ENCODE measurements around the gene SLC22A7. TPM values are rescaled to one million over a fixed set of nuclear protein-coding genes. Genes with fewer than 3 reads are reported as not detected.

Gene SLC22A7
- total and polyA plus RNA-seq, 2 experiments from 2014 or later = 0.31 TPM; not detected in 1

DNA sequence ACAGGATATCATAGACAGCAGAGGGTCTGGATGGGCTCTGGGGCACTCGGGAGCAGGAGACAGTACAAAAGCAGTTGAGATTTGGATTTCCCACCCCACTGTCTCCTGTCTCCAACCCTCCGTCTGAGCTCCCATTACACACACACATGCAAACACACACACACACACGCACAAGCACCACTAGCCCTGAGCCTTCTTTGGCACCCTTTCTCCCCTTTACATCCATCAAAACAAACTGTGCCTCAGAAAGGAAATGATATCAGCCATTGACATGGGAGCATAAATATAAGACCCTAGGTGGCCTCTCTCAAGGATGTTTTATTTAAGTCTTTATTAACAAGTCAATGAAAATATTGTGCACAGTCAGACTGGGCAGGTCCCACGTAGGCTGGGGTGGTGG, 37.3 kb upstream of the SLC22A7 start:
- Histone ChIP-seq H3K4me2 (no peak overlapping the region), H3K79me2 (replicated peaks; ENCODE audit: insufficient read depth) (no peaks in the 10 kb centered on the region), H2AFZ (no peak overlapping the region), H3K27me3 (ENCODE audit: insufficient read depth) (no peaks in the 10 kb centered on the region), H3K36me3 (ENCODE audit: insufficient read depth) (no peaks in the 10 kb centered on the region), H3K27ac (ENCODE audit: low read depth) (no peak overlapping the region), H3K9me2 (ENCODE audit: insufficient read depth) (no peaks in the 10 kb centered on the region), H3F3A (replicated peaks; ENCODE audit: low read depth) (no peaks in the 10 kb centered on the region), H3K4me1 (ENCODE audit: insufficient read depth) (no peaks in the 10 kb centered on the region), H3K4me3 (no peak overlapping the region), H4K20me1 (replicated peaks; ENCODE audit: insufficient read depth) (no peaks in the 10 kb centered on the region)
- Mint-ChIP-seq H3K27ac (no peak overlapping the region), H3K36me3 (ENCODE audit: low read depth) (no peaks in the 10 kb centered on the region), H3K9me3 (no peaks in the 10 kb centered on the region; the same call in 2 of the 3 replicates), H3K4me3 (no peak overlapping the region), H3K27me3 (ENCODE audit: insufficient read depth, low read depth, poor library complexity) (peaks cover 13% of the 10 kb centered on the region), H3K4me1 (peaks cover 7% of the 10 kb centered on the region; the same call in 2 of the 3 replicates)
- DNase-seq (ENCODE audit: low spot score) (no peak), ATAC-seq (no peak)
- no peak for TF ChIP-seq EZH2 (IDR thresholded peaks at IDR 0.05; ENCODE audit: low read depth, unreplicated experiment)
- TF ChIP-seq, protein P1, sequence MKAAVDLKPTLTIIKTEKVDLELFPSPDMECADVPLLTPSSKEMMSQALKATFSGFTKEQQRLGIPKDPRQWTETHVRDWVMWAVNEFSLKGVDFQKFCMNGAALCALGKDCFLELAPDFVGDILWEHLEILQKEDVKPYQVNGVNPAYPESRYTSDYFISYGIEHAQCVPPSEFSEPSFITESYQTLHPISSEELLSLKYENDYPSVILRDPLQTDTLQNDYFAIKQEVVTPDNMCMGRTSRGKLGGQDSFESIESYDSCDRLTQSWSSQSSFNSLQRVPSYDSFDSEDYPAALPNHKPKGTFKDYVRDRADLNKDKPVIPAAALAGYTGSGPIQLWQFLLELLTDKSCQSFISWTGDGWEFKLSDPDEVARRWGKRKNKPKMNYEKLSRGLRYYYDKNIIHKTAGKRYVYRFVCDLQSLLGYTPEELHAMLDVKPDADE (IDR thresholded peaks at IDR 0.05) = no peak
- TF ChIP-seq, protein P2, sequence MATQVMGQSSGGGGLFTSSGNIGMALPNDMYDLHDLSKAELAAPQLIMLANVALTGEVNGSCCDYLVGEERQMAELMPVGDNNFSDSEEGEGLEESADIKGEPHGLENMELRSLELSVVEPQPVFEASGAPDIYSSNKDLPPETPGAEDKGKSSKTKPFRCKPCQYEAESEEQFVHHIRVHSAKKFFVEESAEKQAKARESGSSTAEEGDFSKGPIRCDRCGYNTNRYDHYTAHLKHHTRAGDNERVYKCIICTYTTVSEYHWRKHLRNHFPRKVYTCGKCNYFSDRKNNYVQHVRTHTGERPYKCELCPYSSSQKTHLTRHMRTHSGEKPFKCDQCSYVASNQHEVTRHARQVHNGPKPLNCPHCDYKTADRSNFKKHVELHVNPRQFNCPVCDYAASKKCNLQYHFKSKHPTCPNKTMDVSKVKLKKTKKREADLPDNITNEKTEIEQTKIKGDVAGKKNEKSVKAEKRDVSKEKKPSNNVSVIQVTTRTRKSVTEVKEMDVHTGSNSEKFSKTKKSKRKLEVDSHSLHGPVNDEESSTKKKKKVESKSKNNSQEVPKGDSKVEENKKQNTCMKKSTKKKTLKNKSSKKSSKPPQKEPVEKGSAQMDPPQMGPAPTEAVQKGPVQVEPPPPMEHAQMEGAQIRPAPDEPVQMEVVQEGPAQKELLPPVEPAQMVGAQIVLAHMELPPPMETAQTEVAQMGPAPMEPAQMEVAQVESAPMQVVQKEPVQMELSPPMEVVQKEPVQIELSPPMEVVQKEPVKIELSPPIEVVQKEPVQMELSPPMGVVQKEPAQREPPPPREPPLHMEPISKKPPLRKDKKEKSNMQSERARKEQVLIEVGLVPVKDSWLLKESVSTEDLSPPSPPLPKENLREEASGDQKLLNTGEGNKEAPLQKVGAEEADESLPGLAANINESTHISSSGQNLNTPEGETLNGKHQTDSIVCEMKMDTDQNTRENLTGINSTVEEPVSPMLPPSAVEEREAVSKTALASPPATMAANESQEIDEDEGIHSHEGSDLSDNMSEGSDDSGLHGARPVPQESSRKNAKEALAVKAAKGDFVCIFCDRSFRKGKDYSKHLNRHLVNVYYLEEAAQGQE (IDR thresholded peaks at IDR 0.05; ENCODE audit: unreplicated experiment) = no peak
- no peak for TF ChIP-seq NANOG (IDR thresholded peaks at IDR 0.05; ENCODE audit: borderline replicate concordance)
- TF ChIP-seq POLR2AphosphoS5 (IDR thresholded peaks at IDR 0.05; ENCODE audit: low read depth) = no peak
- TF ChIP-seq, protein P3, sequence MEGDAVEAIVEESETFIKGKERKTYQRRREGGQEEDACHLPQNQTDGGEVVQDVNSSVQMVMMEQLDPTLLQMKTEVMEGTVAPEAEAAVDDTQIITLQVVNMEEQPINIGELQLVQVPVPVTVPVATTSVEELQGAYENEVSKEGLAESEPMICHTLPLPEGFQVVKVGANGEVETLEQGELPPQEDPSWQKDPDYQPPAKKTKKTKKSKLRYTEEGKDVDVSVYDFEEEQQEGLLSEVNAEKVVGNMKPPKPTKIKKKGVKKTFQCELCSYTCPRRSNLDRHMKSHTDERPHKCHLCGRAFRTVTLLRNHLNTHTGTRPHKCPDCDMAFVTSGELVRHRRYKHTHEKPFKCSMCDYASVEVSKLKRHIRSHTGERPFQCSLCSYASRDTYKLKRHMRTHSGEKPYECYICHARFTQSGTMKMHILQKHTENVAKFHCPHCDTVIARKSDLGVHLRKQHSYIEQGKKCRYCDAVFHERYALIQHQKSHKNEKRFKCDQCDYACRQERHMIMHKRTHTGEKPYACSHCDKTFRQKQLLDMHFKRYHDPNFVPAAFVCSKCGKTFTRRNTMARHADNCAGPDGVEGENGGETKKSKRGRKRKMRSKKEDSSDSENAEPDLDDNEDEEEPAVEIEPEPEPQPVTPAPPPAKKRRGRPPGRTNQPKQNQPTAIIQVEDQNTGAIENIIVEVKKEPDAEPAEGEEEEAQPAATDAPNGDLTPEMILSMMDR (conservative IDR thresholded peaks at IDR 0.05; ENCODE audit: low read depth in 2 of 2) = no peak
- TF ChIP-seq STAT1 (IDR thresholded peaks at IDR 0.05; ENCODE audit: unreplicated experiment) = no peak
- TF ChIP-seq, protein P4, sequence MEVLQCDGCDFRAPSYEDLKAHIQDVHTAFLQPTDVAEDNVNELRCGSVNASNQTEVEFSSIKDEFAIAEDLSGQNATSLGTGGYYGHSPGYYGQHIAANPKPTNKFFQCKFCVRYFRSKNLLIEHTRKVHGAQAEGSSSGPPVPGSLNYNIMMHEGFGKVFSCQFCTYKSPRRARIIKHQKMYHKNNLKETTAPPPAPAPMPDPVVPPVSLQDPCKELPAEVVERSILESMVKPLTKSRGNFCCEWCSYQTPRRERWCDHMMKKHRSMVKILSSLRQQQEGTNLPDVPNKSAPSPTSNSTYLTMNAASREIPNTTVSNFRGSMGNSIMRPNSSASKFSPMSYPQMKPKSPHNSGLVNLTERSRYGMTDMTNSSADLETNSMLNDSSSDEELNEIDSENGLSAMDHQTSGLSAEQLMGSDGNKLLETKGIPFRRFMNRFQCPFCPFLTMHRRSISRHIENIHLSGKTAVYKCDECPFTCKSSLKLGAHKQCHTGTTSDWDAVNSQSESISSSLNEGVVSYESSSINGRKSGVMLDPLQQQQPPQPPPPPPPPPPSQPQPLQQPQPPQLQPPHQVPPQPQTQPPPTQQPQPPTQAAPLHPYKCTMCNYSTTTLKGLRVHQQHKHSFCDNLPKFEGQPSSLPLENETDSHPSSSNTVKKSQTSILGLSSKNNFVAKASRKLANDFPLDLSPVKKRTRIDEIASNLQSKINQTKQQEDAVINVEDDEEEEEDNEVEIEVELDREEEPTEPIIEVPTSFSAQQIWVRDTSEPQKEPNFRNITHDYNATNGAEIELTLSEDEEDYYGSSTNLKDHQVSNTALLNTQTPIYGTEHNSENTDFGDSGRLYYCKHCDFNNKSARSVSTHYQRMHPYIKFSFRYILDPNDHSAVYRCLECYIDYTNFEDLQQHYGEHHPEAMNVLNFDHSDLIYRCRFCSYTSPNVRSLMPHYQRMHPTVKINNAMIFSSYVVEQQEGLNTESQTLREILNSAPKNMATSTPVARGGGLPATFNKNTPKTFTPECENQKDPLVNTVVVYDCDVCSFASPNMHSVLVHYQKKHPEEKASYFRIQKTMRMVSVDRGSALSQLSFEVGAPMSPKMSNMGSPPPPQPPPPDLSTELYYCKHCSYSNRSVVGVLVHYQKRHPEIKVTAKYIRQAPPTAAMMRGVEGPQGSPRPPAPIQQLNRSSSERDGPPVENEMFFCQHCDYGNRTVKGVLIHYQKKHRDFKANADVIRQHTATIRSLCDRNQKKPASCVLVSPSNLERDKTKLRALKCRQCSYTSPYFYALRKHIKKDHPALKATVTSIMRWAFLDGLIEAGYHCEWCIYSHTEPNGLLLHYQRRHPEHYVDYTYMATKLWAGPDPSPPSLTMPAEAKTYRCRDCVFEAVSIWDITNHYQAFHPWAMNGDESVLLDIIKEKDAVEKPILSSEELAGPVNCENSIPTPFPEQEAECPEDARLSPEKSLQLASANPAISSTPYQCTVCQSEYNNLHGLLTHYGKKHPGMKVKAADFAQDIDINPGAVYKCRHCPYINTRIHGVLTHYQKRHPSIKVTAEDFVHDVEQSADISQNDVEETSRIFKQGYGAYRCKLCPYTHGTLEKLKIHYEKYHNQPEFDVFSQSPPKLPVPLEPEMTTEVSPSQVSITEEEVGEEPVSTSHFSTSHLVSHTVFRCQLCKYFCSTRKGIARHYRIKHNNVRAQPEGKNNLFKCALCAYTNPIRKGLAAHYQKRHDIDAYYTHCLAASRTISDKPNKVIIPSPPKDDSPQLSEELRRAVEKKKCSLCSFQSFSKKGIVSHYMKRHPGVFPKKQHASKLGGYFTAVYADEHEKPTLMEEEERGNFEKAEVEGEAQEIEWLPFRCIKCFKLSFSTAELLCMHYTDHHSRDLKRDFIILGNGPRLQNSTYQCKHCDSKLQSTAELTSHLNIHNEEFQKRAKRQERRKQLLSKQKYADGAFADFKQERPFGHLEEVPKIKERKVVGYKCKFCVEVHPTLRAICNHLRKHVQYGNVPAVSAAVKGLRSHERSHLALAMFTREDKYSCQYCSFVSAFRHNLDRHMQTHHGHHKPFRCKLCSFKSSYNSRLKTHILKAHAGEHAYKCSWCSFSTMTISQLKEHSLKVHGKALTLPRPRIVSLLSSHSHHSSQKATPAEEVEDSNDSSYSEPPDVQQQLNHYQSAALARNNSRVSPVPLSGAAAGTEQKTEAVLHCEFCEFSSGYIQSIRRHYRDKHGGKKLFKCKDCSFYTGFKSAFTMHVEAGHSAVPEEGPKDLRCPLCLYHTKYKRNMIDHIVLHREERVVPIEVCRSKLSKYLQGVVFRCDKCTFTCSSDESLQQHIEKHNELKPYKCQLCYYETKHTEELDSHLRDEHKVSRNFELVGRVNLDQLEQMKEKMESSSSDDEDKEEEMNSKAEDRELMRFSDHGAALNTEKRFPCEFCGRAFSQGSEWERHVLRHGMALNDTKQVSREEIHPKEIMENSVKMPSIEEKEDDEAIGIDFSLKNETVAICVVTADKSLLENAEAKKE (CRISPR knock-in tag; IDR thresholded peaks at IDR 0.05) = no peak
- no peak for TF ChIP-seq ZNF331 (CRISPR knock-in tag; IDR thresholded peaks at IDR 0.05; ENCODE audit: low read depth)
- TF ChIP-seq EZH2phosphoT487 (IDR thresholded peaks at IDR 0.05; ENCODE audit: unreplicated experiment) = no peak
